DOHH2 (cell line): ENCODE data around the gene CPD.
"Not testable (repeated sequence)": the region's sequence is repeated elsewhere in the genome, so short reads cannot be mapped to it uniquely, and the experiment has no call there.

Experiments used
- H3F3A ChIP-seq: fragments of 200-600 bp; sonication (generic), shearing (Covaris generic); 2 replicates; pipeline ENCODE4 v1.6.0; 2016; ENCODE audit warnings: antibody characterized with exemption, mild to moderate bottlenecking; ENCODE audit not compliant: control insufficient read depth, insufficient read depth
- H3K27ac ChIP-seq: fragments of 200-600 bp; sonication (generic); 2 replicates; pipeline ENCODE4 v1.5.1; 2014; ENCODE audit warnings: low read depth, mild to moderate bottlenecking, low read length, moderate library complexity
- H3K27me3 ChIP-seq: fragments of 200-600 bp; sonication (generic); 2 replicates; pipeline ENCODE4 v1.6.1; 2014; ENCODE audit warnings: mild to moderate bottlenecking, low read length, mixed read lengths; ENCODE audit not compliant: control insufficient read depth
- H3K36me3 ChIP-seq: fragments of 200-600 bp; sonication (generic); 2 replicates; pipeline ENCODE4 v1.6.1; 2014; ENCODE audit warnings: mild to moderate bottlenecking, low read length, moderate library complexity, mixed read lengths; ENCODE audit not compliant: control insufficient read depth
- H3K4me1 ChIP-seq: fragments of 200-600 bp; sonication (generic); 2 replicates; pipeline ENCODE4 v1.6.1; 2014; ENCODE audit warnings: mild to moderate bottlenecking, low read length, mixed read lengths; ENCODE audit not compliant: control insufficient read depth
- H3K4me2 ChIP-seq: fragments of 200-600 bp; sonication (generic); 2 replicates; pipeline ENCODE4 v1.6.0; 2014; ENCODE audit warnings: mild to moderate bottlenecking, low read length, moderate library complexity
- H3K4me3 ChIP-seq: fragments of 200-600 bp; sonication (generic); 2 replicates; pipeline ENCODE4 v1.5.1; 2014; ENCODE audit warnings: mild to moderate bottlenecking, low read length, mixed read lengths
- H3K79me2 ChIP-seq: fragments of 200-600 bp; sonication (generic); 2 replicates; pipeline ENCODE4 v1.6.1; 2014; ENCODE audit warnings: mild to moderate bottlenecking, low read length, mixed read lengths; ENCODE audit not compliant: control insufficient read depth
- H3K9me2 ChIP-seq: fragments of 200-600 bp; sonication (generic); replicated peaks from 2 replicates; pipeline ENCODE4 v1.6.1; 2014; ENCODE audit warnings: mild to moderate bottlenecking, low read length, mixed read lengths; ENCODE audit not compliant: control insufficient read depth
- H3K9me3 ChIP-seq: fragments of 200-600 bp; sonication (generic); 2 replicates; pipeline ENCODE4 v1.6.1; 2014; ENCODE audit warnings: antibody characterized with exemption, low read length, mixed read lengths; ENCODE audit not compliant: control insufficient read depth, insufficient read depth
- H4K20me1 ChIP-seq: fragments of 200-600 bp; sonication (generic); 2 replicates; pipeline ENCODE4 v1.6.0; 2014; ENCODE audit warnings: low read depth, mild to moderate bottlenecking, antibody characterized with exemption, low read length, moderate library complexity; ENCODE audit not compliant: control insufficient read depth, insufficient read depth
- EZH2phosphoT487 ChIP-seq: fragments of 200-600 bp; sonication (generic); IDR thresholded peaks from 2 replicates; pipeline ENCODE4 v1.6.1; 2017; ENCODE audit warnings: borderline replicate concordance, mild to moderate bottlenecking, antibody characterized with exemption, low read length, moderate library complexity, mixed read lengths
- TF ChIP-seq, protein P1 (sequence below): fragments of 200-600 bp; sonication (generic); IDR thresholded peaks from one replicate; pipeline ENCODE4 v1.5.1; 2014; ENCODE audit warnings: antibody characterized with exemption, mild to moderate bottlenecking, low read depth, low read length; ENCODE audit not compliant: poor library complexity, severe bottlenecking

CPD gene

DNA sequence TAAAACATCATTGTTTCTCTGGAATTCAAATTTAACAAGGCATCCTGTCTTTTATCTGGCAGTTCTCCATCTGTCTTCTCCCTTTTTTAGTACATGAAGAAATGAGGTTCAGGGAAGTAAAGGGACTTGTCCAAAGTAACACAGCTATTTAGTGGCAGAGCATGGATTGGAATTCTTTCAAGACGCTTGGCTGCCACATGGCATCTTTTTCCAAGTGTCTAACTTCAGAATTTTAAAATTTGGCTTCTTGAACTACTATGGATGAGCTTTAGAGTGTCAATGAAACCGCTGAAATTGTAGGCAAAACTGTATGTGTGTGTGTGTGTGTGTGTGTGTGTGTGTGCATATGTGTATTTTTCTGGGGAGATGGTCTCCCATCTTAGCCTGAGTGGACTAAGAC is 39.6 kb upstream of the CPD start:
- Histone ChIP-seq H3K4me2 (no peak overlapping the region), H3K79me2 (no peaks in the 10 kb centered on the region), H3K9me3 (no peaks in the 10 kb centered on the region), H3K36me3 (no peaks in the 10 kb centered on the region), H3K9me2 (no peaks in the 10 kb centered on the region), H4K20me1 (no peaks in the 10 kb centered on the region), H3K4me3 (no peak overlapping the region), H3K4me1 (peaks cover 26% of the 10 kb centered on the region), H3K27ac (no peak overlapping the region), H3K27me3 (no peaks in the 10 kb centered on the region; the same call in 1 of the 2 replicates), H3F3A (peaks cover 3% of the 10 kb centered on the region; the same call in 1 of the 2 replicates)
- TF ChIP-seq, protein P1, sequence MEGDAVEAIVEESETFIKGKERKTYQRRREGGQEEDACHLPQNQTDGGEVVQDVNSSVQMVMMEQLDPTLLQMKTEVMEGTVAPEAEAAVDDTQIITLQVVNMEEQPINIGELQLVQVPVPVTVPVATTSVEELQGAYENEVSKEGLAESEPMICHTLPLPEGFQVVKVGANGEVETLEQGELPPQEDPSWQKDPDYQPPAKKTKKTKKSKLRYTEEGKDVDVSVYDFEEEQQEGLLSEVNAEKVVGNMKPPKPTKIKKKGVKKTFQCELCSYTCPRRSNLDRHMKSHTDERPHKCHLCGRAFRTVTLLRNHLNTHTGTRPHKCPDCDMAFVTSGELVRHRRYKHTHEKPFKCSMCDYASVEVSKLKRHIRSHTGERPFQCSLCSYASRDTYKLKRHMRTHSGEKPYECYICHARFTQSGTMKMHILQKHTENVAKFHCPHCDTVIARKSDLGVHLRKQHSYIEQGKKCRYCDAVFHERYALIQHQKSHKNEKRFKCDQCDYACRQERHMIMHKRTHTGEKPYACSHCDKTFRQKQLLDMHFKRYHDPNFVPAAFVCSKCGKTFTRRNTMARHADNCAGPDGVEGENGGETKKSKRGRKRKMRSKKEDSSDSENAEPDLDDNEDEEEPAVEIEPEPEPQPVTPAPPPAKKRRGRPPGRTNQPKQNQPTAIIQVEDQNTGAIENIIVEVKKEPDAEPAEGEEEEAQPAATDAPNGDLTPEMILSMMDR, result no peak
- no peak for TF ChIP-seq EZH2phosphoT487

GRCh38 chr17:30340801-30341356 is 37.8 kb upstream of the CPD start:
- H3K9me2 ChIP-seq, result no peaks in the 10 kb centered on the region
- peaks cover 38% of the 10 kb centered on the region for H3K4me1 ChIP-seq

GRCh38 chr17:30341703-30342249 is 37.0 kb upstream of the CPD start:
- Histone ChIP-seq H3F3A (peaks cover 3% of the 10 kb centered on the region; the same call in 1 of the 2 replicates), H3K79me2 (no peaks in the 10 kb centered on the region), H3K9me3 (no peaks in the 10 kb centered on the region), H3K4me1 (peaks cover 33% of the 10 kb centered on the region), H3K9me2 (no peaks in the 10 kb centered on the region), H4K20me1 (no peaks in the 10 kb centered on the region), H3K27ac (no peak overlapping the region), H3K36me3 (no peaks in the 10 kb centered on the region), H3K27me3 (no peaks in the 10 kb centered on the region), H3K4me3 (no peak overlapping the region), H3K4me2 (no peak overlapping the region)
- TF ChIP-seq, protein P1, result no peak
- no peak for TF ChIP-seq EZH2phosphoT487

More at GRCh38 chr17:30340801-30341356, 37.8 kb upstream of the CPD start:
- Histone ChIP-seq H4K20me1 (no peaks in the 10 kb centered on the region), H3K79me2 (no peaks in the 10 kb centered on the region), H3K9me3 (no peaks in the 10 kb centered on the region), H3K4me3 (peak overlapping the region; percentile 25; the same call in 1 of the 2 replicates), H3K4me2 (peak overlapping the region; percentile 44), H3K27me3 (no peaks in the 10 kb centered on the region), H3K27ac (no peak overlapping the region), H3F3A (peaks cover 3% of the 10 kb centered on the region; the same call in 1 of the 2 replicates), H3K36me3 (no peaks in the 10 kb centered on the region)
- TF ChIP-seq, protein P1, result no peak
- TF ChIP-seq EZH2phosphoT487, result no peak

GRCh38 chr17:30343244-30343643 is 35.5 kb upstream of the CPD start:
- H3K4me3 ChIP-seq, H3K27ac ChIP-seq, H3K9me3 ChIP-seq, H4K20me1 ChIP-seq, H3K9me2 ChIP-seq, H3F3A ChIP-seq, H3K27me3 ChIP-seq, H3K36me3 ChIP-seq, H3K79me2 ChIP-seq: not testable (repeated sequence)
- peaks cover 33% of the 10 kb centered on the region for H3K4me1 ChIP-seq
- peak overlapping the region; percentile 66; the same call in 1 of the 2 replicates for H3K4me2 ChIP-seq
